IgD-negative memory B cell (primary cell): ENCODE measurements around the gene CACNB1. TPM values are rescaled to one million over a fixed set of nuclear protein-coding genes. Genes with fewer than 3 reads are reported as not detected.
A peak's percentile ranks its signal among the peaks of the same experiment; 100 is the strongest.
"Not testable (repeated sequence)": the region's sequence is repeated elsewhere in the genome, so short reads cannot be mapped to it uniquely, and the experiment has no call there.

Source experiments
- H3K27ac Mint-ChIP-seq, 3 donors: one replicate each; pipeline ENCODE4 v1.8.0; 2020 to 2022; ENCODE audit warnings: mild to moderate bottlenecking in 3 of 3, mixed read lengths in 3 of 3, moderate library complexity in 1 of 3
- H3K27me3 Mint-ChIP-seq: one replicate; pipeline ENCODE4 v1.8.0; 2021; ENCODE audit warnings: mixed read lengths
- H3K36me3 Mint-ChIP-seq: one replicate; pipeline ENCODE4 v1.8.0; 2020; ENCODE audit warnings: mild to moderate bottlenecking, mixed read lengths
- H3K4me1 Mint-ChIP-seq, 3 donors: one replicate each; pipeline ENCODE4 v1.8.0; 2020 to 2022; ENCODE audit warnings: mixed read lengths in 3 of 3, mild to moderate bottlenecking in 1 of 3
- H3K4me3 Mint-ChIP-seq, 4 donors: one replicate each; pipeline ENCODE4 v1.8.0; 2020 to 2022; ENCODE audit warnings: mild to moderate bottlenecking in 4 of 4, mixed read lengths in 4 of 4, moderate library complexity in 3 of 4
- H3K9me3 Mint-ChIP-seq, 3 donors: one replicate each; pipeline ENCODE4 v1.8.0; 2020 to 2021; ENCODE audit warnings: mixed read lengths in 3 of 3, mild to moderate bottlenecking in 1 of 3
- polyA plus RNA-seq: library from polyadenylated mRNA; unstranded; fragments of 300-500 nt; fragmentation: Illumina TruSeq; gene quantifications from one replicate; pipeline ENCODE4 v1.2.3, GENCODE V29; 2021

The CACNB1 gene
- polyA plus RNA-seq, 1 donor from 2014 or later = 0.45 TPM

DNA sequence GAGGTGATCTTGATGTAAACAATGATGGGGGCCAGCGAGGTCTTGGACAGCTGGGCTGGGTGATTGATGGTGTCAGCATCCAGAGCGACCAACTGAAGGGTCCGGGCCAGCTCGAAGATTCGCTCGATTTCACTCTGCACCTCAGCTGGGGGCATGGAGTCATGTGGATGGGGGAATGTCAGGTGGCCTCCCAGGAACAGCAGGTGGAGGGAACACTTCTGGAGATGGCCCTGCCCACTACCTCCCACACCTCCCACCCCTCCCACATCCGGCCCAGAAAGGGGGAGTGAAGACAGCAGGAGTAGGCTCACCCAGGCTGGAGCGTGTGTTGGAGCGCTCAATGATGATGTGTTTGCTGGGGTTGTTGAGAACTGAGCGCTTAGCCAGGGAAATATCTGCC, 13.7 kb downstream of the CACNB1 start:
- H3K27me3 Mint-ChIP-seq = no peaks in the 10 kb centered on the region
- H3K4me3 Mint-ChIP-seq = no peak overlapping the region
- H3K4me1 Mint-ChIP-seq = peaks cover 0 to 1% (median 0%) of the 10 kb centered on the region in 3 donors
- H3K36me3 Mint-ChIP-seq = peaks cover 3% of the 10 kb centered on the region
- H3K9me3 Mint-ChIP-seq = no peaks in the 10 kb centered on the region
- no peak overlapping the region for H3K27ac Mint-ChIP-seq

- Mint-ChIP-seq H3K36me3 (peaks cover 3% of the 10 kb centered on the region), H3K27ac (peak overlapping the region in 1 of 3 donors; percentile 43), H3K27me3 (no peaks in the 10 kb centered on the region), H3K9me3 (no peaks in the 10 kb centered on the region), H3K4me3 (no peak overlapping the region), H3K4me1 (peaks cover 0 to 1% (median 0%) of the 10 kb centered on the region in 3 donors)
These were observed 14.4 kb downstream of the CACNB1 start for GRCh38 chr17:39183045-39183444.

DNA sequence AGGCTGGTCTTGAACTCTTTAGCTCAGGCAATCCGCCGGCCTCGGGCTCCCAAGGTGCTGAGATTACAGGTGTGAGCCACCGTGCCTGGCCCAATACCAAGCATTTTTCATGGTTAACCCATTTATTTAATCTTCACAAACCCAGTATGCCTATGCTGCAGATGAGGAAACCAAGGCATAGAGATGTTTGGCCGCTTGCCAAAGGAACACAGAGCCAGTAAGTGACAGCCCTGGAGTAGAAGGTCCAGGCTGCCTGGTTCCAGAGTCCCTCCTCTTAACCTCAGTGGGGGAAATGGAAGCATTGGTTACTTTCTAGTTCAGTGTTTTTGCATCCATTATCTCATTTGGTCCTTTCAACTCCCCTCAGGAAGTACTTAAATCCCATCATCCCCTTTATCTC, 16.2 kb downstream of the CACNB1 start:
- H3K27me3 Mint-ChIP-seq = no peaks in the 10 kb centered on the region
- H3K36me3 Mint-ChIP-seq = peaks cover 3% of the 10 kb centered on the region
- no peak overlapping the region for H3K27ac Mint-ChIP-seq
- H3K4me3 Mint-ChIP-seq = no peak overlapping the region
- no peaks in the 10 kb centered on the region for H3K9me3 Mint-ChIP-seq
- peaks cover 0 to 1% (median 0%) of the 10 kb centered on the region in 3 donors for H3K4me1 Mint-ChIP-seq

- peaks cover 0 to 2% (median 2%) of the 10 kb centered on the region in 3 donors for H3K4me1 Mint-ChIP-seq
- no peaks in the 10 kb centered on the region for H3K9me3 Mint-ChIP-seq
- H3K27ac Mint-ChIP-seq = no peak overlapping the region
- H3K36me3 Mint-ChIP-seq = peaks cover 3% of the 10 kb centered on the region
- H3K4me3 Mint-ChIP-seq = no peak overlapping the region
- peaks cover 2% of the 10 kb centered on the region for H3K27me3 Mint-ChIP-seq
These were observed 18.9 kb downstream of the CACNB1 start for GRCh38 chr17:39178536-39178935.

GRCh38 chr17:39177256-39177655, 20.2 kb downstream of the CACNB1 start:
- peaks cover 2% of the 10 kb centered on the region for H3K36me3 Mint-ChIP-seq
- H3K4me3 Mint-ChIP-seq = no peak overlapping the region
- peaks cover 6% of the 10 kb centered on the region for H3K27me3 Mint-ChIP-seq
- H3K9me3 Mint-ChIP-seq = no peaks in the 10 kb centered on the region
- peaks cover under 1 to 2% (median 2%) of the 10 kb centered on the region in 3 donors for H3K4me1 Mint-ChIP-seq
- H3K27ac Mint-ChIP-seq = peak overlapping the region in 1 of 3 donors; percentile 62

GRCh38 chr17:39175695-39176093, 21.8 kb downstream of the CACNB1 start:
- Mint-ChIP-seq H3K9me3 (no peaks in the 10 kb centered on the region), H3K4me1 (peaks cover 2 to 7% (median 2%) of the 10 kb centered on the region in 3 donors), H3K4me3 (peak overlapping the region in 2 of 4 donors; percentile 90 to 94), H3K36me3 (peaks cover 2% of the 10 kb centered on the region), H3K27me3 (peaks cover 8% of the 10 kb centered on the region), H3K27ac (no peak overlapping the region)

- peak overlapping the region in 1 of 3 donors; percentile 71 for H3K27ac Mint-ChIP-seq
- no peaks in the 10 kb centered on the region for H3K9me3 Mint-ChIP-seq
- H3K4me1 Mint-ChIP-seq = peaks cover 2 to 7% (median 2%) of the 10 kb centered on the region in 3 donors
- peaks cover 8% of the 10 kb centered on the region for H3K27me3 Mint-ChIP-seq
- H3K36me3 Mint-ChIP-seq = peaks cover 2% of the 10 kb centered on the region
- peak overlapping the region; percentile 26 to 94 (median 82) for H3K4me3 Mint-ChIP-seq
These were observed 22.4 kb downstream of the CACNB1 start for GRCh38 chr17:39174920-39175694.

- peaks cover 2 to 7% (median 2%) of the 10 kb centered on the region in 3 donors for H3K4me1 Mint-ChIP-seq
- H3K4me3 Mint-ChIP-seq = no peak overlapping the region
- H3K27me3 Mint-ChIP-seq = peaks cover 8% of the 10 kb centered on the region
- H3K9me3 Mint-ChIP-seq = no peaks in the 10 kb centered on the region
- peaks cover 2% of the 10 kb centered on the region for H3K36me3 Mint-ChIP-seq
- H3K27ac Mint-ChIP-seq = peak overlapping the region in 2 of 3 donors; percentile 39 to 55
These were observed 23.8 kb downstream of the CACNB1 start for GRCh38 chr17:39173526-39174274.

GRCh38 chr17:39173080-39173479, 24.4 kb downstream of the CACNB1 start:
- Mint-ChIP-seq H3K4me3 (no peak overlapping the region), H3K9me3 (no peaks in the 10 kb centered on the region), H3K27ac (no peak overlapping the region), H3K27me3 (peaks cover 8% of the 10 kb centered on the region), H3K36me3 (peaks cover 2% of the 10 kb centered on the region), H3K4me1 (peaks cover 2 to 7% (median 2%) of the 10 kb centered on the region in 3 donors)

- Mint-ChIP-seq H3K36me3 (peaks cover 2% of the 10 kb centered on the region), H3K27me3 (peaks cover 12% of the 10 kb centered on the region), H3K27ac (no peak overlapping the region), H3K9me3 (peaks cover 0 to 2% (median 0%) of the 10 kb centered on the region in 3 donors), H3K4me3 (peak overlapping the region in 2 of 4 donors; percentile 5 to 15), H3K4me1 (peaks cover 8 to 14% (median 12%) of the 10 kb centered on the region in 3 donors)
These were observed 25.5 kb downstream of the CACNB1 start for GRCh38 chr17:39171933-39172332.

DNA sequence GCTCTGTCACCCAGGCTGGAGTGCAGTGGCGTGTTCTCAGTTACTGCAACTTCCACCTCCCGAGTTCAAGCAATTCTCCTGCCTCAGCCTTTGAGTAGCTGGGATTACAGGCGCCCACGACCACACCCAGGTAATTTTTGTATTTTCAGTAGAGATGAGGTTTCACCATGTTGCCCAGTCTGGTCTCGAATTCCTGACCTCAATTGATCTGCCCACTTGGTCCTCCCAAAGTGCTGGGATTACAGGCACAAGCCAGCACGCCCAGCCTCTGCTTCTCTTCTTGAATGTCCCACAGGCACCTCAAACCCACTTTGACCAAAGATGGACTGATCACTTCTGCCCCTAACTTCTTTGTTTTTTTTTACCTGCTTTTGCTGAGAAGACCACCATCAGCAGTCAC, 26.9 kb downstream of the CACNB1 start:
- no peaks in the 10 kb centered on the region for H3K36me3 Mint-ChIP-seq
- H3K9me3 Mint-ChIP-seq = peaks cover 0 to 2% (median 0%) of the 10 kb centered on the region in 3 donors
- H3K4me3 Mint-ChIP-seq = no peak overlapping the region
- no peak overlapping the region for H3K27ac Mint-ChIP-seq
- peaks cover 22% of the 10 kb centered on the region for H3K27me3 Mint-ChIP-seq
- peaks cover 10 to 23% (median 15%) of the 10 kb centered on the region in 3 donors for H3K4me1 Mint-ChIP-seq

- H3K36me3 Mint-ChIP-seq = no peaks in the 10 kb centered on the region
- H3K4me1 Mint-ChIP-seq = peaks cover 10 to 23% (median 16%) of the 10 kb centered on the region in 3 donors
- no peak overlapping the region for H3K4me3 Mint-ChIP-seq
- peaks cover 24% of the 10 kb centered on the region for H3K27me3 Mint-ChIP-seq
- H3K27ac Mint-ChIP-seq = no peak overlapping the region
- peaks cover 0 to 2% (median 0%) of the 10 kb centered on the region in 3 donors for H3K9me3 Mint-ChIP-seq
These were observed 27.4 kb downstream of the CACNB1 start for GRCh38 chr17:39170109-39170508.

- H3K27me3 Mint-ChIP-seq = peaks cover 29% of the 10 kb centered on the region
- H3K4me3 Mint-ChIP-seq = peak overlapping the region in 1 of 4 donors; percentile 12
- no peaks in the 10 kb centered on the region for H3K36me3 Mint-ChIP-seq
- no peak overlapping the region for H3K27ac Mint-ChIP-seq
- peaks cover 14 to 23% (median 20%) of the 10 kb centered on the region in 3 donors for H3K4me1 Mint-ChIP-seq
- peaks cover 0 to 2% (median 0%) of the 10 kb centered on the region in 3 donors for H3K9me3 Mint-ChIP-seq
These were observed 28.0 kb downstream of the CACNB1 start for GRCh38 chr17:39169518-39169917.

- peaks cover 0 to 2% (median 0%) of the 10 kb centered on the region in 3 donors for H3K9me3 Mint-ChIP-seq
- H3K27ac Mint-ChIP-seq = no peak overlapping the region
- H3K27me3 Mint-ChIP-seq = peaks cover 29% of the 10 kb centered on the region
- H3K36me3 Mint-ChIP-seq = no peaks in the 10 kb centered on the region
- H3K4me1 Mint-ChIP-seq = peaks cover 15 to 23% (median 22%) of the 10 kb centered on the region in 3 donors
- H3K4me3 Mint-ChIP-seq = peak overlapping the region in 1 of 4 donors; percentile 12
These were observed 28.4 kb downstream of the CACNB1 start for GRCh38 chr17:39169101-39169500.

- Mint-ChIP-seq H3K27ac (peak overlapping the region in 1 of 3 donors; percentile 39), H3K4me1 (peaks cover 13 to 23% (median 22%) of the 10 kb centered on the region in 3 donors), H3K27me3 (peaks cover 27% of the 10 kb centered on the region)
- H3K9me3 Mint-ChIP-seq, H3K36me3 Mint-ChIP-seq, H3K4me3 Mint-ChIP-seq: not testable (repeated sequence)
These were observed 29.0 kb downstream of the CACNB1 start for GRCh38 chr17:39168503-39168902.
